Activated T-cell treated with anti-CD3 and anti-CD28 coated beads for 4 hours (primary cell): ENCODE data around the gene SH3RF3.

Experiments
- DNase-seq: peaks from one replicate; pipeline ENCODE4 v3.0.0-alpha.2; 2020

Gene SH3RF3

GRCh38 chr2:109345653-109346480 lies 216.9 kb downstream of the SH3RF3 start:
- DNase-seq = no peak

- no peak for DNase-seq
Observed at GRCh38 chr2:109346601-109347228, 217.7 kb downstream of the SH3RF3 start.

GRCh38 chr2:109347626-109348025 lies 218.6 kb downstream of the SH3RF3 start:
- DNase-seq = no peak

- no peak for DNase-seq
Observed at GRCh38 chr2:109348190-109348589, 219.2 kb downstream of the SH3RF3 start.

- DNase-seq = no peak
Observed at GRCh38 chr2:109348671-109349502, 219.9 kb downstream of the SH3RF3 start.

- no peak for DNase-seq
Observed at GRCh38 chr2:109349503-109350465, 220.8 kb downstream of the SH3RF3 start.

- DNase-seq = no peak
Observed at GRCh38 chr2:109350526-109350925, 221.5 kb downstream of the SH3RF3 start.

DNA sequence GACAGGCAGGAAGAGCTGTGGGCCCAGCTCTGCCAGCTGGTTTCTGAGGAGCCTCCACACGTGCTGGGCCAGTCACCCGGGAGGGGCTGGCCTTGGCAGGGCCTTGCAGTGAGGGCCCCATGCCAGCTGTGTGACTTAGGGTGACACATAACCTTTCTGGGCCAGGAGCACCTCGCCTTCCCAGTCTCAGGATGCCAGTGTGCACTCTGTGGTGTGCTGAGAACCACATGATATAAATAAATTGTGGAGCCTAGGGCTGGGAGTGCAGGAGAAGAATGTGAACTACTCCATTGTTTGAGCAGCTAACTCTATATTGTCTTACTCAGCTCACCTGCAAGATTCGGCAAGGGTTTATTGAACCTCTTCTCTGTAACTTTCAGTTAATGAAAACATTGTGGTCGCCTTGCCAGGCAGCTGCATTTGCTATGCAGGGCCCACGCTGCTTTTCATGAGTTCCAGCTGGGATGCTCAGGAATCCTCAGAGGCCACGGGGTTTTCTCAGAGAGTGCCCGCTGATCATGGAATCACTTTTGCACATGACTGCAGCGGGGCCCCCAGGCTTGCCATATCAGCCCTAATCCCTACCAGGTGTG lies 222.3 kb downstream of the SH3RF3 start:
- DNase-seq = no peak

GRCh38 chr2:109352056-109352897 lies 223.3 kb downstream of the SH3RF3 start:
- no peak for DNase-seq

DNA sequence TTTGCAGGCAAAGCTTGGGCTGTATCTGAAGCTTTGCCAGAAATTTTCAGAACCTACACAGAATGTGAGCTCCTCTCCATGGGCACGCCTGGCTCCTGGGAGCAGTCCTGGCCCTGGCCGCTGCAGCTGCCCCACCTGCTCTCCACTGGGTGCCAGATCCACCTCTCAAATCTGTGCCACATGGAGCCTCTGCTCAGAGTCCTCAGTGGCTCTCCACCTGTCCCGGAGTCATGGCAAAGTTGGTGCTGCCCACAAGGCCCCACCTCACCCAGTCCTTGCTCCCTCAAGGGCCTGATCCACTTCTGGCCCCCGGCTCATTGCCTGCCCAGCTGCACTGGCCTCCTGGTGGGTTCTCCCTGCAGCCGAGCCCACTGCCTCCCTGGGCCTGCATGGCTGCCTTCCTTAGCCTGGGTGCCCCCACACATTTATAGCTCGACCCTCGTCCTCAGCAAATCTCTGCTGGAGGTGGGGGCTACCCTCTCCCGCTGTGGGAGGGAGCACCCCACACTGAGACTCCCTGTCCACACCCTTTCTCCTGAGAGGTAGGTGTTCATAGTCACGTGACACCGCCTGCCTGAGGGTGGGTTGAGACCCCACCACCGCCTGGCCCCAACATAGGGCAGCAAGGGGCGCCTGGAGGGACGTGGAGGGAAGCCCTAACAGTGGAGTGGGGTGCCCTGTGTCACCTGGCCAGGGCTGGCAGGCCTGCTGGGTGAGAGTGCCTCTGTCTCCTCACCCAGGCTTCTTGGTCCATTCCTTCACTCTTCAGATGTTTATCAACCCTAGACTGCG lies 224.1 kb downstream of the SH3RF3 start:
- DNase-seq = no peak

- DNase-seq = no peak
Observed at GRCh38 chr2:109353806-109354745, 225.1 kb downstream of the SH3RF3 start.

DNA sequence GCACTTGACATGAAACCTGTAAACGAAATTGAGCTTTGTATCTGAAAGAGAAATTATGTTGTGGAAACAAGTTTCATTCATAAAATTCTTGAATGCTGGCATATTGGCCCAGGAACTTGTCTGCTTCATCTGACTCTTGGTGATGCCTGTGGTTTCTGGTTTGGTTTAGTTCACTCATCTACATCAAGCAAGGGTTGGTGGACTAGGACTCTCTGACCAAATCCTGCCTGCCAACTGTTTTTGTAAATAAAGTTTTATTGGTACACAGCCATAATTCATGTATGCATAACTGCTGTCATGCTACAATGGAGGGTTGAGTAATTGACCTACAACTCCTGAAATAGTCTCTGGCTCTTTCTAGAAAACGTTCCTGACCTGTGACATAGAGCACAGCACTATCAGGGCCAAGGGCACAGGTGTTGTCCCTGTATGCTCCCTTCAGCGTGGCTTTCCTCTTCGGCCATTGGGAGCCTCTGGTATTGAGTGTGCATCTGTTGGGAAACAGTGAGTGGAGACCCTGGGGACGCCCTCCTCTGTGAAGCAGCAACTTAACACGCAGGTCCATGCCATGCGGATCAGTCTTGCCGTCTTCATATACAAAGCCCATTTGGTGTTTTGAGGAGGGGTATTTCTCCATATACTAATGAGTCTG lies 226.3 kb downstream of the SH3RF3 start:
- no peak for DNase-seq

DNA sequence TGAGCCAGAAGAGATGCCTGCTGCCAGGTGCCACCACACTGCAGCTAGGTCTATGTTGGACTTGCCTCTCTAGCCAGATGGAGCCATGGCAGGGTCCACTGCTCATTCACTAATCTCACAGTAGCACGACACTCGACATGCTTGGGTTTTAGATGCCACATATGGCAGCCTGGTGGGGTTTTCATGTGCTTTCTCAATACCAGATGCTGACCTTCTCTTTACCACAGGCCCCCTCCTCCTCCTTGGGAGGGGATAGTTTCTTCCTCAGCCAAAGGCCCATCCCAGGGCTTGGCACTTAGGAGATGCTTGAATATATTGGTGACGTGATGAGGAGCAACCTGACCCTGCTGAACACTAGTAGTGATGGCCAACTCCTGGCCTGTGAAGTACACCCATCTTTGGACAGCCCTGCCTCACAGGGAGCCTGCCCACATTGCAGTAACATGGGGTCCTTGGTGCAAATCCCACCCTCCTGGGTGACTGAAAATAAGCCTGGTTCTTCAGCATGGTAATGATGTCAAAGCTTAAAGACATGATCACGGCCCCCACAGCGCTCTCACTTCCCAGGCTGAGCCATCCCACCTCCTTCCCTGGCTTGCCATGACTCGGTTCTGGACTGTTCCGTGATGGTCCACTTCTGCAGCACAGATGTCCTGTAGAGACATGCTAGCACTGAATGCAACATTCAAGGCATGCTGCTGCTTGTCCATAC lies 227.5 kb downstream of the SH3RF3 start:
- no peak for DNase-seq

GRCh38 chr2:109364217-109364616 lies 235.2 kb downstream of the SH3RF3 start:
- DNase-seq = no peak

GRCh38 chr2:109365131-109365530 lies 236.1 kb downstream of the SH3RF3 start:
- DNase-seq = no peak

DNA sequence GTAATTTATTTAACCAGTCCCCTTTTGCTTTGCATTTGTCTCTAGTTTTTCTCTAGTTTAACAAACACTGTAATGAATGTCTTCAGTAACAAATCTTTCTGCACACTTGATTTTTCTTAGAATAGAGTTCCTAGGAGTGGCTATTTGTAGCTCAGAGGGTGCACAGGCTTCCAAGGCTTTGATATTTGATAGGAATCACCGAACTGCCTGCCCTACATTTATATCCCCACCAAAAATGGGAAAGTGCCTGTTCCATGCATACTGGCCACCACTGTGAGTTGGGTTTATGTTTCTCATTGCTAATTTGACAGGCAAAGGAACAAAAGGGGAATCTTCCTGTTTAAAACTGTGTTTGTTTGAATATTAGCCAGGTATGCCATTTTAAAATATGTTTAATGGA lies 238.7 kb downstream of the SH3RF3 start:
- DNase-seq = no peak

GRCh38 chr2:109368798-109369197 lies 239.8 kb downstream of the SH3RF3 start:
- DNase-seq = no peak
